Fibroblast of upper back skin (primary cell): ENCODE data around the gene MCFD2.

Experiments
- DNase-seq: peaks from one replicate; pipeline ENCODE4 v3.0.0-alpha.2; 2013

The MCFD2 gene

DNA sequence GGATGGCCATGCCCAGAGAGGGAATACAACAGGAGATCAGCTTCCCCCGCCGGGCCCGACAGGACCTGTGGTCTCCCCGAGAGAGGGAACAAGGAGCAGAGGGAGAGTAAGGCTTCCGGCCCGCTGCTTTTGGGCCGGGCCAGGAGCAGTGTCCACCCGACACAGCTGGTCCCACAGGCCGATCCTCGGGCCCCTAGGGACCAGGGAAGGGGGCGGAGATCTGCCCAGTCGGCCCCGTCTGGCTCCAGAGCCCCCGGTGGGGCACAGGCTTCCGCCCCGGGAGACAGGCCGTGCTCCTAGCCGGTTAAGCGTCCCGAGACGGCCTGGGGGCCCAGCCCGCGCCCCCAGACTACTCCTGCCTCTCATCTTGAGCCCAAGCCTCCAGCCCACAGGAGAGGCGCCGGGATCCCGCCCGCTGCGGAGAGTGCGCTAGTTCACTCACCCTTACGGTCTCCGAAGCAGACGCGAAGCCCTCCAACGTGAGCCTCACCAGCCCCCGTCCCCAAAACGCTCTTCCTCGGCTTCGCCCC lies at the start of gene MCFD2:
MCFD2 (minus strand) TSS at position 526 of the 530 bp plus-strand sequence. CDS start 6,635 bp downstream, outside the sequence.
- peak; percentile 8 for DNase-seq

DNA sequence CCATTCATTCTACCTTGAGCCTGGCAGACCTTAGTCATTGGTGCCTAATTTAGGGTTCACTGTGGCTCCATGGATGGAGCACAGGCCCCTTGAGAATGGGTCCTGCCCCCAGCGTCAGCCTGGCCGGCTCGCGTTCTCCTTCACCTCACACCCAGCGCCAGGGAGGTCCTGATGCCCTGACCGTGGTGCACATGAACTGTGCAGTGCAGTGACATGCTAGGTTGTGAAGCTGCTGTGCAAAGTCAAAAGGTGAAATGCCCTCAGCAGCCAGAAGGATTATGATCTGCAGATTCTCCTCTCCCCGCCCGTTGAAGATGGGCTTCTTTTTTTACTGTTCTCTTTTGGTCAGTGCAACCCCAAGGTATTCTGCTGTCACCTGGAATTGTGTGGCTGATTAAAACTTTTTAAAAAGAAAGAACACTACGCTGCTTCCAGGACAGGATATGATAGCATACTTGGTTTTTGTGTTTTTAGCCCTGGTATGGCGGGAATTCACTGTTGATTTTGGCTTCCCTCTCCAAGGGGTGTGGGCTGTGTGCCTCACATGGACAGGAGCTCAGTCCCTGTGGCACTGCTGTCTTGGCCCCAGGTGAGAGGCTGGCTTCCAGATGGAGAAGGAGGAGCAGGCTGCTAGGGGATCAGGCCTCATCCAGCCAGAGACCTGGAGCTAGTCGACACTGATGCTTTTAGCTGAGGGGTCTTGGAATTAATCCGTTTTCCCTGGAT lies 49.4 kb upstream of the MCFD2 start:
- DNase-seq = peak; percentile 71

DNA sequence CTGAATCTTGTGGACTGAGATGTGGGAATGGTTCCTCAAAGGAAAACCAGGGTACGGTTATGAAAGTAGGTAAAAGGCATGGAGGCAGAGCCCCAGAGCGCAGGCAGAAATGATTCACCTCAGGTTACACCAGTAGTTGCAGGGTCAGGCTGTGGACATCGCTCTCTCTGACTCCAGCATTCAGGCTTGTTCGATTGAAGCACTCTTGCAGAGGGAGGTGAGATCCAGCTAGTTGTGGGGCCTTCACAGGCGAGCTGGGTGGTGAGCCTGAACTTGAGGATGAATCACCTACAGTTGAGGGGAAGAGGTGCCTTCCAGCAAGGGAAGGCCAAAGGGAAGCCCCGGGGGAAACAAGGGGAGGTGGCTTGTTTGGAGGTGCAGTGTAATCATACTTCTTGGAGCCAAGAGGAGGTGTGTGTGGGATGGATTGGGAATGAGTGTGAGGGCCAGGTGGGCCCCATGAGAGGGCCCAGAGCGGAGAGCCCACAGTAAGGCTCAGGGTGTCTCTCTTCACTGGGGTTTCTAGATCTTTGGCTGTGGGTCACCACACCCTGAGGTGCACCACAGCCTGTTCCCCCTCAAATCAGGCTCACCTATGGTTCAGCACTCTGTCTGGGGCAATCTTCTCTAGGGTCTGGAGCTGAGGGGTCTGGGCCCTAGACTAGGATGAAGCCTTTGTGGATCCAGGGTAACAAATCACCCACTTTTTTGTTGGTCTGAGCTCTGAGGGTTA lies 48.5 kb upstream of the MCFD2 start:
- peak; percentile 44 for DNase-seq

DNA sequence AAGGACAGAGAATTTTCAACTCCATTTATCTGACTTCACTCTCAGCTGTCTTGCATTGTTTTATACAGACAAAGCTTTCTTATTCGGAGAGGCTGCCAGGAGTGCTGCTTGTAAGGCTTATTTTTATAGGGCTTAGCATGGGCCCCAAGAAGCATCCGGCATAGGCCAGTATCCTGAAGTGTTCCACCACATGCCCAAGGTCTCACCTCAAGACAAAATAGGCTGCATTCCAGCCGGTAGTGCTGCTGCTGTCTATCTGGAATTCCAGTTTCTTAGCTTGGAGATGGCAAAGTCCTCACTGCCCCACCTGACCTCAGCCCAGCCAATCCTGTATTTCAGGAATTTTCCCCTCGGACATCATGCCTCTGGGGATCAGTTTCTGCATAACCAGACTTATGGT lies 47.6 kb upstream of the MCFD2 start:
- no peak for DNase-seq

DNA sequence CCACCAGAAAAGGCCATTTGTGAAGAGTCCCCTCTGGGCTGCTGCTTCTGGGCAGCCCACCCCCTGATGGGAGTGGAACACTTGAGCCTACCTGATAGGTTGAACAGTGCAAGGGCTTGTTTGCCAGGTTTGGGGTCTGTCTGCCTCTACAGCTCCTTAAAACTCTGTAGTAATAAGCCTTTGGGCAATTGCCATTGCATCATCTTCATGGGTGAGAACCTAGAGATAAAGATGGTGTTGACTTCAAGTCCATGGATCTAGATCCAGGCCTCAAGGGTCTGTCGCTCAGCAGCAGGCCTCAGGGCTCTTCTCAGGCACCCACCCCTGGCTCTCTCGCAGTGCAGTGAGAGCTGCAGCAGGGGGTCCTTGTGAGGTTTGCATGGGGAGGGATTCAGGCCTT lies 47.1 kb upstream of the MCFD2 start:
- DNase-seq = no peak

DNA sequence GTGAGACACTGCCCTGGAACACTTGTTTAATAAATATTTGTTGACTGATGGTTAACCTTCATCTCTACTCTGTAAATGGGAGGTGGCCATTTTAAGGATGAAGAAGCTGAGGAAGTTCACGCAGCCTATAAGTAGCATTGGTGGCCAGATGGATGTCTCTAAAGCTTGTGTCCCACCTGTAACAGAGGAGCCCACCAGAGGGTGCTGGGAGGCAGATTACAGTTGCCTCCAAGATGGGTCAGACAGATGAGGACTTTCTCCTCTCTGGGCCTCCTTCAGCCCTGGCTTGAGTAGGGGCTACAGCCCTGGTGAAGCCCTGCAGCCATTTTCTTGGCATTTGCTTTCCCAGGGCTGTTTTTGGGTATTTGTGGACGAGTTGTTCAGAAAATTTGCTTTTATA lies 45.0 kb upstream of the MCFD2 start:
- no peak for DNase-seq

DNA sequence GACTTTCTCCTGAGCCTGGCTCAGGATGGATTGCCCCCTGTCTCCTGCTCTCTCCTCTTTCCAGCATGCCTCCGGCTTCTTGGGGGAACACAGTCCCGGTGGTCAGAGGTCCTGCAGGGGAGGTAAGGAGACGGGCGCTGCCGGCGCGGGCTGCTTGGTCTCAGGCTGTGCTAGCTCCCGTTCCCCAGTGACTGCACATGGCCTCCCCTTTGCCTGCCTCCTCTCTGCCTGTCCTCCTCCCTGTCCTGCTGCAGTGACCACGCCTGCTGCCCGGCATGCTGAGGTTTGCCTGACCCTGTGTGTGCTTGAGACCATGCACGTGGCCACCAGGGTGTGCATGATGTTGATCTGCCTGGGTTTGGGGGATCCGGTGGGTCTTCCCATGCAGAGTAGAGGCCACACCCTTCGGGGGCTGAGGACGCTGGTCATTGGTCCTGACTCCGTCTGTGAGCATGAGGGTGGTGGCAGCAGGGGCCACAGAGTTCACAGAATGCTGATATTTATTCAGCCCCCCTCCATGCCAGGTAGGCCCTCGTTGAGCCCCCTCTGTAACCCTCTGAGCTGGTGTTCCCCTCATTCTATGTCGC lies 42.9 kb upstream of the MCFD2 start:
- no peak for DNase-seq

DNA sequence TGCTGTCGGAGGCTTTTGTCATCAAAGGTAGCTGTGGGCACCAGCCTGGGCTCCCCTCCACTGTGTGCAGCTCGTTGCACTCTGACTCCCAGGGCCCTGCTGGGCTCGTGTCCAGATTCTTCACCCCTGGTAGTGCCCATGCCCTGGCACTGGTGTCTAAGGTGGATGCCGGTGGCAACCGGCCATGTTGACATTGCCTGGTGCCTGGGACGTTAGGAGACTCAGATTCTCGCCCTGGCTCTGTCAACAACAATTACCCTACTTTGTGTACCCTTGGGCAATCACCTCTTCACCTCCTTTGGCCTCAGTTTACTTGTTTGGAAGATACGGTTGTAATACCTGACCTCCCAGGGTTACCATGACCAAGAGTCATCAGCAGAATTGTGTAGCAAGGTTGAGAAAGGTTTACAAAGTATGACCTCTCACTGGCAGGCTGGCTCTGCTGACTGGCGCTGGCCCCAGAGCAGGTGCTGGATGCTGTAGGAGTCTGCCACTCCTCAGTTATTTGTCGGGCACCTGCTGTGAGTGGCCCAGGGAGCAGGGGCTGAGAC lies 41.5 kb upstream of the MCFD2 start:
- no peak for DNase-seq

DNA sequence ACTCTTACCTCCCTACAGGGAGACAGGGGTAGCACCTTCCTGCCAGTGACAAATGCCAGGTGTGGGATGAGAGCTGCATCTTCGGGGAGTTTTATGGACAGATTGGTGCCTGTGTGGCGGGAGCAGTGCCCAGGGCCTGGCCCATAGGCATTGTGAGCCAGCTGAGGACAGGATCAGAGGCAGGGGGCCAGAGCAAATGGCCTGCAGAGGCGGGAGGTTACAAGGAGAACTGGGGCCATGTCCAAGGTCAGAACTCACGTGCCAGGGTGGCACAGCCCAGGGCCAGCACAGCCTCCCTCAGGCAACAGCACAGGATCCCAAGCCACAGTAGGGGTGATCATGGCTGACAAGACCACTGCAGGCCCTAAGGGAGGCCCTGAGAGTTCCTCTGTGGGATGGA lies 40.2 kb upstream of the MCFD2 start:
- no peak for DNase-seq

DNA sequence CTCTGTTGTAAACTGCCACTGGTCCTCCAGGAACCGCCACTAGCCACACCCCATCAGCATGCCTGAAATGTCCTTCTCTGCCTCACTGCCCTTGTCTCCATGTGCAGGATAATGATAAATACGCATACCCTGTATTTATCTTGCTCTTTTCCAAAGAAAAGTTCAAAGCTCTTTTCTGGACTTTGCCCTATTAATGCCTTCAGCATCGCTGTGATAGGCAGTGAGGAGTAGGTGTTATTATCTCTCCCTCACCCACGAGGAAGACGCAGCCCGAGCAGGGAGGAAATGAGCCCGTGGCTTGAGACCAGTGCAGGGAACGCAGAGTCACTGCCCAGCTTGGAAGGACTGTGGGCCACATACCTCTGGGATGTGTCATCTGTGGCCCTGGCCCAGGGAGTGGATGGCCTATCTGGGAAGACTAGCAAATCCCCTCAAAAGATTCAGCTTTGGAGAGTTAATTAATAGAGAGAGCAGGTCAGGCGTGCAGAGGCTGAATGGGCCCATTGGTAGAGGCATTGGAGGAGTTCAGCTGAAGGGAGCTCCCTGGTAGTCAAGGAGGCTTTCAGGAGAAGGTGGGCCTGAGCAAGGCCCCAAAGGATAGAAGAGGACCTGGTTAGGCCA lies 39.5 kb upstream of the MCFD2 start:
- DNase-seq = peak; percentile 89

DNA sequence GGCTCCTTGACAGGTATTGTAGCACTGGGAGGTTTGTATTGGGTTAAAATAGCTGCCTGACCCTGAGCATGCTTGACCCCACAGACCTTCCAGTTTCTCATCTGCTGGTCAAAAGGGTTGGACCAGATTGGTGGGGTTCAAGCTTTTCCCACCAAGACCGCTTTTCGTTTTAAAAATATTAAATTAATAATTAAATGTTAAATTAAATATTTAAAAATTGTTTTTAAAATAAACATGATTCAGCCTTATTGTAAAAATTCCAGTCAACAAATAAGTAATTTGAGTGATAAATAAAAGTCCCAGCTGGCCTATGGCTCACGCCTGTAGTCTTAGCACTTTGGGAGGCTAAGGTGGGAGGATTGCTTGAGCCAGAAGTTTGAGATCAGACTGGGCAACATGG lies 36.6 kb upstream of the MCFD2 start:
- DNase-seq = no peak

DNA sequence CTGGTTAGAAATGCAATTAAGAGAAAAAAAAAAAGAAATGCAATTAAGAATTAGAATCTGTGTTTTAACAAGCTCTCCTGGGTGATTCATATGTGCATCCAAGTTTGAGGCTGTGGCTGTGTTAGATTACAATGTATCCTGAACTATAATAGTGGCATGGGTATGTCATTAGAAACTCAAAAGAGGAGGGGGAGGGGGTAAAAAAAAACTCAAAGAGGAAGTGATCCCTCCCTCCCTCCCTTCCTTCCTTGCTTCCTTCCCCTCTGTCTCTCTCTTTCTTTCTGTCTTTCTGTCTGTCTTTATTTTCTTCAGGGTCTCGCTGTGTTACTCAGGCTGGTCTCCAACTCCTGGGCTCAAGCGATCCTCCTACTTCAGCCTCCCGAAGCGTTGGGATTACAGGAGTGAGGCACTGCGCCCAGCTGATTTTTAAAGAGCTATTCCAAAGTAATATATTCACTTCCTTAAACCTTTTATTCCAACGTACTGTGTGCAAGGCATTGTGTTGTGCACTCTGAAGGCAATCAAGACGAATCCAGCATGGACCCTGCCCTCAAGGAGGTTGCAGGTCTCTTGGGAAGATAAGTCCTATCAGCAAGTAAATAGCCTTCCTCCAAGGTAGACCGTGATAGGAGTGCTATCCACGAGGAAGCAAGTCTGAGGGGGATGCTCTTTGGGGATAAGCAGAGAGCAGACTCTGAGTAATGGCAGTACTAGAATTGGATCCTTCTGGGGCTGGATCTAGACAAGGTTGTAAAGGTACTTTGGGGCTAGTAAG lies 35.9 kb upstream of the MCFD2 start:
- no peak for DNase-seq

DNA sequence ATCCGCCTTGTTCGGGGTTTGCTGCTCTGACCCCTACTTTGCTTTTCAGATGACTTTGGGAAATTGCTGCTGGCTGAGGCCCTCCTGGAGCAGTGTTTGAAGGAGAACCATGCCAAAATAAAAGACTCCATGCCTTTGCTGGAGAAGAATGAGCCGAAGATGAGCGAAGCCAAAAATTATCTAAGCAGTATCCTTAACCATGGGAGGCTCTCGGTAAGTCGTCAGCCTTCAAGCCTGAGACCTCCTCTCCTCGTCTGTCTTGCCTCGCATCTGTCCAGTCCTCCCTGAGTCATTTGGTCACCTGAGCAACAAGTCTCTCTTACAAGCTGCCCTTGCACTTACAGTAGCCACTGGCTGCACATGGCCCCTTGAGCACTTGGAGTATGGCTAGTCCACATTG lies 34.7 kb upstream of the MCFD2 start:
- DNase-seq = no peak

DNA sequence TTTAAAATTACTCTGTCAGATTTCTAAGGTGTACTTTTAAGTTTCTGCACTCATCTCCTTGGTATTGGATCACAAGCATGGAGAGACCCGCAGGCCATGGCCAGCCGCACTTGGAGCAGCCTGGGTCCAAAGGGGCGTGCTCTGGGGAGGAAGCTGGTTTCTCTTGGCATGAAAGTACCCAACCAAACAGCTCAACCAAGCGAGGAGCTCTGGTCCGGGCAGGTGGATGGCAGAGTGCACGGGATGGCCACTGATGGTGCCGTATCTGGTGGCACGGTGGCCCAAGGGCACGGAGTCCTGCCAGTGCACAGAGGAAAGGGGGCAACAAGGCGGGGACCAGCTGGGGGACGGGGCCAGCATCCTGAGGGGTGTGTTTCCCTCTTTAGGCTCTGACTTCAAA lies 32.2 kb upstream of the MCFD2 start:
- no peak for DNase-seq

DNA sequence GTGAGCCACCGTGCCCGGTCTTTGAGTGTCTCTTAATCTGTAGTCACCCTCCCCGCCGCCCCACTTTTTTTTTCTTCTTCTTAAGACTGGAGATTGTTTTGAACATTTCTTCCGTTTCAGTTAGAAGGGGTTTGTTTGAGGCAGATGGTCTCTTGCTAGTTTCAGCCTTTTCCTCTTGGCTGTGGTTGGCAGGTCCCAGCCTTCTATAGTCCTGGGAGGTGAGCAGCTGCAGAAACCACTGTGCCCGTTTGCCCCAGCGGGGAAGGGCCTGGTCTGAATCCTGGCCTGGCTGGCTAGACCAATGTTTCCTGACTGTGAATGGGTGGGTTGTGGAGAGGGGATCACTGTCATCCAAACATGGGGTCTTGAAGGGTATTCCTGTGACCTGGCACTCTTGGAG lies 30.1 kb upstream of the MCFD2 start:
- no peak for DNase-seq

DNA sequence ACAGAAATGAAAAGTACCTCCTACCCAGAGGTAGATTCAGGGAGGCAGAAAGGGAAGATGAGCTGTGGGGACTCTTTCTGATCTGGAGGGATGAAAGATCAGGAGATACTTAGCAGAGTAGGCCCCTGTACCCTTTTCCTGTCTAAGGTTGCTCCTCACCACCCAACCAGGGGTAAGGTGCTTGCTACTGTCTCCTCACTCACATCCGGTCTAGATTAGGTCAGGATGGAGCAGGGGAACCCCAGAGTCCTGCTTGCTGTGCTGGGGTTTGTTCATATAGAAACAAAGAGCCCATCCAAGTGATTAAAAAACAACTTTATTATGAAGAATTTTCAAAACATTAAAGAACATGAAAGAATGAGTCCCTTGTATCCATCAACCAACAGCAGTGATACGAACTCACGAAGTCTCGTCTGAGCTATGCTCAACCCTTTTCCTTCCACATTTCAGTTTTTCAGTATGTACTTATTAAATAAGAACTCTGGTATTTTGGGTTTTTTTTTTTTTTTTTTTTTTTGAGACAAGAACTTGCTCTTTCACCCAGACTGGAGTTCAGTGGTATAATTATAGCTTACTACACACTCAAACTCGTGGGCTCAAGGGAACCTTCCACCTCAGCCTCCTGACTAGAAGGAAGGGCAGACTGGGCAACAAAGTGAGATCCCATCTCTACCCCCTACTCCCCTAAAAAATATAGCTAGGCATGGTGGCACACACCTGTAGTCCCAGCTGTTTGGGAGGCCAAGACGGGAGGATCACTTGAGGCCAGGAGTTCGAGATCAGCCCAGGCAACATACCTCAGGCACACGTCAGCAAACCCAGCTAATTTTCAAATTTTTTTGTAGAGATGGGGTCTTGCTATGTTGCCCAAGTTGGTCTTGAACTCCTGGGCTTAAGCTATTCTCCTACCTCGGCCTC lies 28.5 kb upstream of the MCFD2 start:
- DNase-seq = no peak

DNA sequence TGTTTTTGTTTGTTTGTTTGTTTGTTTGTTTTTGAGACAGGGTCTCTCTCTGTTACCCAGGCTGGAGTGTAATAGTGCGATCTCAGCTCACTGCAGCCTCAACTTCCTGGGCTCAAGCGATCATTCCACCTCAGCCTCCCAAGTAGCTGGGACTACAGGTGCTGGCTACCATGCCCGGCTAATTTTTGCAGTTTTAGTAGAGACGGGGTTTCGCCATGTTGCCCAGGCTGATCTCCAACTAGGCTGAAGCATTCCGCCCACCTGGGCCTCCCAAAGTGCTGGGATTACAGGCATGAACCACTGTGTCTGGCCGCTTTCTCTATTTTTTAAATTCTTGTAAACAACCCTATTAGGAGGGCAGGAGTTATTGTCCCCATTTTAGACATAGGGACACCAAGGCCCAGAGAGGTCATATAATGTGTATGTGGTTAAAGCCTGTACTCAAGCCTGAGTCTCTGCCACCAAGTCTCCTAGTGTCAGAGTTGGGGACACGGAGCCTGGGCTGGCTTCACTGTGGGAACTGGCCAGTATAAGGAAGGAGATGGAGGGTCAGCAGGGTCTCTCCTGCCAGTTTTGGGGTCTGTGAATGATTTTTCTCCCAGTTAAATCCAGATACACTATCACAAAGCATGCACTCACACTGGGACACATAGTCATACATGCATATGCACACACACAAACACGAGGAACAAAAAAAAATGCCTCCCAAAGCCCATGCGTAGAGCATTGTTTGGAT lies 27.5 kb upstream of the MCFD2 start:
- no peak for DNase-seq

DNA sequence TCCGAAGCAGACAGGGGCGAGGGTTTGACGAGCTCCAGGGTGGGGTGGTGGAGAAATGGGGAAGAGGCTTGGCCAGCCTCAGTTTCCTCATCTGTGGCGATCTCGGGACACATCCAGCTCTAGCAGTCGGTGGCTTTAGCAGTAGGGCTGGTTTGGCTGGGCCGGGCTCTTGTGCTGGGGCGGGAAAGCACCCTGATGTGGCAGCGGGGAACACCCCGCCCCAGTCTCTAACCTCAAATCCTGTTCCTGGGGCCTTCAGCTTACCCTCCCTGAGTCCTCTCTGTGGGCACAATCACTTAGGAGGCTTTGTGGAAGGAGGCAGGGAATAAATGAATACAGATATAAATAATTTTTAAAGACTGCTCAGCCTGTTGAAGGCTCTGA lies 26.5 kb upstream of the MCFD2 start:
- DNase-seq = no peak

DNA sequence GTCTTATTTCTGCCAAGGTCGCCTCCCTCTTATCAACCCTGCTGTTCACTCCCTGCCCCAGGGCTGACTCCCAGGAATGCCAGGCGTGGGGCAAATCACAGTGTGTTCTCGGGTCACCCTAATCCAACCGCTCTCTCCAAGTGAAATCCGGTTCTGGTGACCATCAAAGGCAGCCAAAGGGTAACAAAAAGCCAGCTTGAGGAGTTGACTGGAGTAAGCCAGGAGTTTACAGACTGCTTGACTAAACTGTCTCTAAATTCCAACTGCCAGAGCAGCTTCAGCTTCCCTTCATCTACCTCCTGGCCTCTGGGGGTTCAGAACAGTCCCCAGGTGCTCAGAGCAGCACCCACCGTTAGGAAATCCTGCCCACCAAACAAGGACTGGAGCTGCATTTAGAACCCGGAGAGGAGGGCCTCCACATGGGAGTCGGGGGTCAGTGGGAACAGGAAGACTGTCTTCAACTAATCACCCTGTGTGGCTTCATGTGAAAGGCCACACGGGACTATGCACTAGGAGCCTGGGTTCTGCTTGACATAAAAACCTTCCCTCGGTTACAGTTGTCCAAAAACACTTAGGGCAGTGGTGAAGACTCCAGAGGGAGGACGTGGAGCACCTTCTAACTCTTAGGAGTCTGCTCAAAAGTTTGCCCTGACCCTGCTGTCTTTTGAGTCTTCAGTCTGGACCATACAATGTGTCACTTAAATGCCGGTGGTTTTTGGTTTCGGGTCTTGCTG lies 24.2 kb upstream of the MCFD2 start:
- no peak for DNase-seq

DNA sequence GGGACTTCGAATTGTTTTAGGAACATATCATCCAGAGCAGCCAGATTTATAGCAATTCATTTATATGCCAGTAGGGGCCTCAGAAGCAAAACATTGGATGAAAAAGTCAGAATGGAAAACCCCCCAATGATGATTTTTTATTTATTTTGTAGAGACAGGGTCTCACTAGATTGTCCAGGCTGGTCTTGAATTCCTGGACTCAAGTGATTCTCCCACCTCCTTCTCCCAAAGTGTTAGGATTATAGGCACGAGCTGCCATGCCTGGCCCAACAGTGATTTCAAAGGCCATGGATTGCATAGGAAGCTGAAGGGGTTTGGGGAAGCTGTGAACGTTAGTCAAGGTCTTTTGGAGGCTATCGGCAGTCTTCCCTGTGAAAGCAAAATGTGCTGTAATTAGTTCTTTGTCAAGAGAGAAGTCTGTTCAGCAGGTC lies 21.9 kb upstream of the MCFD2 start:
- DNase-seq = peak; percentile 14
